ENCODE measurements around the gene AXIN2.

DNA sequence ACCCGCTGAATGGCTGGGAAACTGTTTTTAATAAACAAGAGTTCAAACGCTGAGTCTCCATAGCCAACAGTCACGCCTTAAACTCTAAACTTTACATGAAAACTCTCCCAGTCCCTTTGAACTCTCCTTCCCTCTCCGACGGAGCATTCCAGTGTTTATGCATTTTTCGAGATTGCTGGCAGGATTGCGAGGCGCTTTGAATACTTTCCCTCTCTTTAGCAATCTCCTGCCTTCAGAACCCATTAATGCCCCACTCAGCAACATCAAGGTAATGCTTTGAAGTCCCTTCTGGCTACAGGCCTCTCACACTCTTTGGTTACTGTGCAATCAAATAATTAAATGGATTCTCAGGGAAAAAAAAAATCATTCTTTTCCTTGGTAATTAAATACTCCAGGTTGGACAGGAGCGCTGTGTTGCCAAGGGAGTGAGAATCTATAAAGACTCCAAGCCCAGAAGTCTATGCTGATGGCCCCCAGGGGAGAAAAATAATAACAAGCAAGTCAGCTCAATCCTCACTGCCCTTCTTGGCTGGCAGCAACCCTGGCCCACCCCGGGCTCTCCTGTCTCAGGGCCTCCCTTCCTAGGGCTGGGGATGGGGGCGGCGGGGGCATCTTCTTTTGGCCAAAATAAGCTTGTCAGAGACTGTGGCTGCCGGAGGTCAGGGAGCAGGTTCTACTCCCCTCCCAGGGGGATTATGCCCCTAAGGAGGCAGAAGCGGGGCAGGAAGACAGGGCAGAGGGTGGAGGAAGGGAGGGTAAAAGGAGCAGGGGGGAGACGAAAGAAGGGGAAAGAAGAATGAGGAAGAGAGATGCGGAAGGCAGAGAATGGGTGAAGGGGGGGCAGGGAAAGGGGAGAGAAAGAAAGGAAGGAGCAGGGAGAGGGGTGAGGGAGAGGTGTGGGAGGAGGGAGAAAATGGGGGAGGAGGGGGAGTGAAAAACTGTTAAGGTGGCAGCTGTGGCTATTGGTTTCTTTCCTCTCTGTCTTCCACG, 45.2 kb downstream of the AXIN2 start:
- TF ChIP-seq CTCF (IDR thresholded peaks at IDR 0.05) (no peak), POLR2A (IDR thresholded peaks at IDR 0.05) (no peak)

All from testis (tissue), 2 donors.